H1 (cell line): ENCODE results near the gene AQP6. TPM values are rescaled to one million over a fixed set of nuclear protein-coding genes. Genes with fewer than 3 reads are reported as not detected.

Experiments used
- CTCF ChIA-PET: fragments of 300-600 bp; sonication (Branson Sonifier 250); formaldehyde crosslinking; loops from one replicate; lab custom pipeline; 2021; ENCODE audit not compliant: partially characterized antibody; lab: Charles Lee
- POLR2A ChIA-PET: fragments of 300-600 bp; sonication (Branson Sonifier 250); formaldehyde crosslinking; loops from one replicate; lab custom pipeline; 2021; ENCODE audit warnings: inconsistent platforms; ENCODE audit not compliant: partially characterized antibody; lab: Charles Lee
- DNase-seq, 2 experiments: peaks; one replicate each; pipeline versions ENCODE4 v3.0.0 to v3.0.0-alpha.2; 2010 to 2022; ENCODE audit warnings: low spot score in 2 of 2, low read depth in 1 of 2, mixed read lengths in 1 of 2
- FAIRE-seq: peaks from 2 replicates; lab custom pipeline; 2011; peaks lifted over from hg19 to GRCh38; lab: Jason Lieb, UNC
- H2AFZ ChIP-seq: 2 replicates; pipeline ENCODE4 v1.8.1; 2012; ENCODE audit warnings: low read length, inconsistent platforms
- H2AK5ac ChIP-seq: 2 replicates; pipeline ENCODE4 v1.6.1; 2013; ENCODE audit warnings: low read depth, low read length
- H2BK120ac ChIP-seq: replicated peaks from 2 replicates; pipeline ENCODE3; 2013; ENCODE audit warnings: low read depth, low read length, inconsistent platforms
- H2BK12ac ChIP-seq: 2 replicates; pipeline ENCODE4 v1.6.1; 2013; ENCODE audit warnings: low read depth, low read length
- H2BK15ac ChIP-seq: 2 replicates; pipeline ENCODE4 v1.6.1; 2013; ENCODE audit warnings: low read length
- H2BK20ac ChIP-seq: 2 replicates; pipeline ENCODE4 v1.6.1; 2013; ENCODE audit warnings: low read length
- H2BK5ac ChIP-seq: 2 replicates; pipeline ENCODE4 v1.6.1; 2013; ENCODE audit warnings: low read depth, low read length
- H3K14ac ChIP-seq: 2 replicates; pipeline ENCODE4 v1.6.1; 2013; ENCODE audit warnings: inconsistent platforms; ENCODE audit not compliant: insufficient read length
- H3K18ac ChIP-seq: 2 replicates; pipeline ENCODE4 v1.6.1; 2013; ENCODE audit warnings: low read length; ENCODE audit errors: extremely low read depth
- H3K23ac ChIP-seq: 2 replicates; pipeline ENCODE4 v1.6.1; 2013; ENCODE audit warnings: inconsistent platforms; ENCODE audit not compliant: insufficient read length
- H3K23me2 ChIP-seq: 2 replicates; pipeline ENCODE4 v1.6.1; 2013; ENCODE audit warnings: low read depth, low read length
- H3K27ac ChIP-seq: 2 replicates; pipeline ENCODE4 v1.6.1; 2011; ENCODE audit warnings: low read depth, low read length, inconsistent platforms
- H3K27me3 ChIP-seq, 4 experiments: replicated peaks in 1 of 4; 1 replicate in 1 of 4; 2 replicates in 3 of 4; pipeline versions ENCODE4 v1.6.1 to v1.8.1; 2011 to 2013; ENCODE audit warnings: low read length in 3 of 4, mild to moderate bottlenecking in 3 of 4, inconsistent platforms in 2 of 4, mixed read lengths in 2 of 4, moderate library complexity in 1 of 4; ENCODE audit not compliant: control insufficient read depth in 3 of 4, insufficient read depth in 3 of 4; ENCODE audit errors: extremely low read depth in 1 of 4
- H3K36me3 ChIP-seq, 4 experiments: 2 replicates each; pipeline versions ENCODE4 v1.6.1 to v1.8.1; 2011 to 2013; ENCODE audit warnings: mild to moderate bottlenecking in 4 of 4, low read length in 3 of 4, moderate library complexity in 2 of 4, control low read depth in 1 of 4, inconsistent platforms in 1 of 4; ENCODE audit not compliant: insufficient read depth in 4 of 4, control insufficient read depth in 2 of 4
- H3K4ac ChIP-seq: replicated peaks from 2 replicates; pipeline ENCODE3; 2013; ENCODE audit warnings: low read length, low read depth, mixed read lengths, inconsistent platforms; ENCODE audit not compliant: insufficient read length
- H3K4me1 ChIP-seq, 4 experiments: replicated peaks in 1 of 4; 1 replicate in 1 of 4; 2 replicates in 3 of 4; pipeline versions ENCODE4 v1.6.1 to v1.8.1; 2011 to 2013; ENCODE audit warnings: low read length in 3 of 4, inconsistent platforms in 2 of 4, mixed read lengths in 1 of 4; ENCODE audit not compliant: insufficient read depth in 4 of 4, control insufficient read depth in 3 of 4
- H3K4me2 ChIP-seq, 2 experiments: 2 replicates each; pipeline versions ENCODE4 v1.6.1 to v1.8.1; 2011 to 2013; ENCODE audit warnings: low read depth in 2 of 2, low read length in 2 of 2, control low read depth in 1 of 2, inconsistent platforms in 1 of 2, mild to moderate bottlenecking in 1 of 2; ENCODE audit not compliant: insufficient read depth in 1 of 2
- H3K4me3 ChIP-seq, 4 experiments: fragments of 200-600, 300-600 bp in 1 of 4; sonication (generic), shearing (Covaris generic), sonication (Bioruptor Twin) in 1 of 4; 2 replicates each; pipeline versions ENCODE4 v1.5.1 to v1.8.1; 2011 to 2016; ENCODE audit warnings: low read length in 4 of 4, low read depth in 3 of 4, control low read depth in 2 of 4, inconsistent platforms in 2 of 4, mild to moderate bottlenecking in 2 of 4, mixed read lengths in 1 of 4, moderate library complexity in 1 of 4; ENCODE audit not compliant: insufficient read depth in 2 of 4; ENCODE audit errors: extremely low read depth in 1 of 4
- H3K56ac ChIP-seq: replicated peaks from 2 replicates; pipeline ENCODE3; 2013; ENCODE audit warnings: low read depth, mild to moderate bottlenecking, mixed read lengths, low read length, inconsistent platforms; ENCODE audit not compliant: insufficient read length
- H3K79me1 ChIP-seq: 2 replicates; pipeline ENCODE4 v1.6.1; 2013; ENCODE audit warnings: low read depth, low read length, control low read depth
- H3K79me2 ChIP-seq, 2 experiments: 2 replicates each; pipeline versions ENCODE4 v1.6.1 to v1.8.1; 2012 to 2013; ENCODE audit warnings: low read length in 2 of 2, mild to moderate bottlenecking in 2 of 2, inconsistent platforms in 1 of 2; ENCODE audit not compliant: insufficient read depth in 2 of 2, control insufficient read depth in 1 of 2
- H3K9ac ChIP-seq, 4 experiments: replicated peaks in 1 of 4; 1 replicate in 1 of 4; 2 replicates in 3 of 4; pipeline versions ENCODE4 v1.6.1 to v1.8.1; 2011 to 2013; ENCODE audit warnings: low read depth in 3 of 4, low read length in 3 of 4, control low read depth in 2 of 4, mild to moderate bottlenecking in 2 of 4, moderate library complexity in 2 of 4, inconsistent platforms in 1 of 4; ENCODE audit errors: extremely low read depth in 1 of 4
- H3K9me3 ChIP-seq, 2 experiments: 2 replicates each; pipeline versions ENCODE4 v1.6.1 to v1.8.1; 2012 to 2013; ENCODE audit warnings: mild to moderate bottlenecking in 2 of 2, moderate library complexity in 2 of 2, control low read depth in 1 of 2, inconsistent platforms in 1 of 2, low read depth in 1 of 2, low read length in 1 of 2, mixed read lengths in 1 of 2; ENCODE audit not compliant: insufficient read depth in 2 of 2
- H4K20me1 ChIP-seq, 2 experiments: replicated peaks in 1 of 2; 2 replicates each; pipeline versions ENCODE3 to v1.8.1; 2011 to 2013; ENCODE audit warnings: inconsistent platforms in 2 of 2, low read length in 2 of 2, mild to moderate bottlenecking in 1 of 2; ENCODE audit not compliant: insufficient read depth in 2 of 2, control insufficient read depth in 1 of 2
- H4K5ac ChIP-seq: 2 replicates; pipeline ENCODE4 v1.6.1; 2013; ENCODE audit warnings: low read length, low read depth, mixed read lengths, inconsistent platforms; ENCODE audit not compliant: insufficient read length
- H4K8ac ChIP-seq: 2 replicates; pipeline ENCODE4 v1.8.0; 2013; ENCODE audit warnings: mild to moderate bottlenecking, moderate library complexity, low read length, inconsistent platforms; ENCODE audit not compliant: insufficient read depth; ENCODE audit errors: extremely low read depth
- H4K91ac ChIP-seq: replicated peaks from 2 replicates; pipeline ENCODE3; 2013; ENCODE audit warnings: low read length, mixed read lengths, inconsistent platforms; ENCODE audit not compliant: insufficient read length
- CBX5 ChIP-seq: fragments of 300-800, 300-1000 bp; sonication (generic); IDR thresholded peaks from 2 replicates; pipeline ENCODE4 v1.7.1; 2016; ENCODE audit warnings: antibody characterized with exemption, low read length, low read depth
- SUZ12 ChIP-seq: fragments of 200-600 bp; sonication (generic); IDR thresholded peaks from 2 replicates; pipeline ENCODE4 v1.6.1; 2012; ENCODE audit warnings: mild to moderate bottlenecking, inconsistent platforms, low read length, moderate library complexity, mixed read lengths
- WGBS, 2 experiments: shearing (Covaris generic) in 1 of 2; methylation state at CpG; one replicate each; pipeline versions ENCODE4 v1.1.6 to v1.1.7; 2013 to 2015; ENCODE audit warnings: low lambda C conversion rate in 2 of 2, mixed read lengths in 2 of 2, inconsistent platforms in 1 of 2, low coverage in 1 of 2, missing lambda C conversion rate in 1 of 2; ENCODE audit not compliant: insufficient replicate concordance in 2 of 2, insufficient coverage in 1 of 2, insufficient read length in 1 of 2; ENCODE audit errors: extremely low coverage in 1 of 2, missing lambda C conversion rate in 1 of 2; 5-methylcytosine and 5-hydroxymethylcytosine counted together
- polyA plus RNA-seq, 7 experiments: library from polyadenylated mRNA; depleted of rRNA in 3 of 7; stranded (reverse) in 5 of 7; unstranded in 2 of 7; fragments of >200 nt in 5 of 7; fragments of 200-250 nt in 2 of 7; gene quantifications; 1 replicate in 5 of 7; 2 replicates in 1 of 7; 4 replicates in 1 of 7; pipeline versions ENCODE4 v1.2.1 to v1.2.3, GENCODE V29; 2011 to 2013; ENCODE audit warnings: missing spikeins in 2 of 7, mixed read lengths in 2 of 7
- total RNA-seq: library from RNA; stranded (reverse); fragmentation: NEBNext Ultra II Directional; extraction: Animal tissue kit (Norgen Biotek cat#: 25700); gene quantifications from 2 replicates; pipeline ENCODE4 v1.2.1, GENCODE V29; 2021

The AQP6 gene
- total and polyA plus RNA-seq, 2 of the 8 experiments (the other 6 are each of a cell fraction or from before 2014, with no cell fraction given), result 0.03 to 0.17 TPM

DNA sequence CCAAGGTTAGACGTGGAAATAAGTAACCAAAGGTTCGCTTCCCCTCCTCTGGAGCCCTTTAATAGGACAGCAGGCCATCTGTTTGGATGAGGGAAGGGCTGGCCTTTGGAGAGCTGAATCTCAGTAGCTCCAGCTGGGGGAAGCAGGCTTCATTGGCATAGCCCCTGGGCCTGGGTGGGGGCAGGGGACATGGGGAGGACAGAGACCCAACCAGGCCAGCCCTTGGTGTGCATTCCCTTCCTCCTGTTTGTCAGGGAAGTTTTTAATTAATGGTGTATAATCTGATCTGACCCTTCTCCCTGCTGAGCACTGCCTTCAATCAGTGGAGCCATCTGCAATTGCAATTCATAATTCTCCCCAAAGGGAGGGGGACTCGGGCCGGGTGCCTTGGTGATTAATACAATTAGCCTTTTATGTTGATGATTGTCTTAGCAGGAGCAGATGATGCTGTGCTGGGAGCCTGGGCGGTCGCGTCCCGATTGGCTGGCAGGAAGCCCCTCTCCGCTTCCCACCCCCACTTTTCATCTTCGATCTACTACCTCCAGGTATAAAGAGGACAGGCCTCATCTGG lies 6.4 kb downstream of the AQP6 start:
- 0 out of 7 replicates have a peak overlapping the region, but pooled peaks of 1 of the 4 experiments have one; percentile 2 for H3K9ac ChIP-seq
- CTCF ChIA-PET, result interaction anchor here (0.7 to 23.0 kb wide), 10 partner anchors 10 to 112 kb away, joined by 3 to 420 read pairs (median 5); partner anchors contain the start of genes AQP5, AQP6 and ASIC1
- no peak overlapping the region for H3K4me2 ChIP-seq
- H3K27me3 ChIP-seq, result no peaks in the 10 kb centered on the region
- no peak overlapping the region for H3K4ac ChIP-seq
- no peak for DNase-seq
- H2BK20ac ChIP-seq, result no peak overlapping the region
- H4K20me1 ChIP-seq, result no peaks in the 10 kb centered on the region
- no peak overlapping the region for H3K18ac ChIP-seq
- no peak overlapping the region for H2AFZ ChIP-seq
- H3K79me2 ChIP-seq, result no peaks in the 10 kb centered on the region
- H2BK12ac ChIP-seq, result no peak overlapping the region
- H4K91ac ChIP-seq, result no peak overlapping the region
- H3K14ac ChIP-seq, result no peak overlapping the region
- H3K23me2 ChIP-seq, result no peaks in the 10 kb centered on the region
- no peak overlapping the region for H3K27ac ChIP-seq
- H3K56ac ChIP-seq, result no peak overlapping the region
- no peak overlapping the region for H2AK5ac ChIP-seq
- no peak overlapping the region for H4K5ac ChIP-seq
- POLR2A ChIA-PET, result interaction anchor here (0.6 to 1.3 kb wide), 2 partner anchors 18 to 54 kb away, joined by 3 to 4 read pairs; no protein-coding TSS in a partner anchor
- no peak overlapping the region for H3K23ac ChIP-seq
- peaks cover 0 to 9% (median 2%) of the 10 kb centered on the region in 4 experiments; a peak in 3 of 7 replicates for H3K4me1 ChIP-seq
- no peaks in the 10 kb centered on the region for H3K79me1 ChIP-seq
- H2BK5ac ChIP-seq, result no peak overlapping the region
- 80% methylated on average over 10 of the region's 10 CpGs; no CpG with 5 or more reads in 1 of the 2 experiments for WGBS, 2 experiments
- H3K9me3 ChIP-seq, result no peaks in the 10 kb centered on the region
- no peak overlapping the region for H4K8ac ChIP-seq
- H3K4me3 ChIP-seq, result no peak overlapping the region
- H2BK15ac ChIP-seq, result no peak overlapping the region
- H2BK120ac ChIP-seq, result no peak overlapping the region
- FAIRE-seq, result no peak
- H3K36me3 ChIP-seq, result no peaks in the 10 kb centered on the region
- no peak for TF ChIP-seq SUZ12
- TF ChIP-seq CBX5, result no peak
